Endodermal cell (in vitro differentiated cells): ENCODE measurements around the gene NAPEPLD. TPM values are rescaled to one million over a fixed set of nuclear protein-coding genes. Genes with fewer than 3 reads are reported as not detected.
"Not testable (repeated sequence)": the region's sequence is repeated elsewhere in the genome, so short reads cannot be mapped to it uniquely, and the experiment has no call there.

ENCODE experiments used
- DNase-seq: peaks from one replicate; pipeline ENCODE4 v3.0.0-alpha.2; 2017
- H3K27ac ChIP-seq: 2 replicates; pipeline ENCODE4 v1.5.1; 2013; ENCODE audit warnings: mild to moderate bottlenecking, low read depth, low read length, moderate library complexity
- H3K27me3 ChIP-seq: 2 replicates; pipeline ENCODE4 v1.6.1; 2013; ENCODE audit warnings: mild to moderate bottlenecking, low read length, moderate library complexity; ENCODE audit not compliant: insufficient read depth, control insufficient read depth, poor library complexity, severe bottlenecking
- H3K36me3 ChIP-seq: 2 replicates; pipeline ENCODE4 v1.7.0; 2013; ENCODE audit warnings: mild to moderate bottlenecking, low read length, moderate library complexity; ENCODE audit not compliant: control insufficient read depth, insufficient read depth
- H3K4me1 ChIP-seq: one replicate; pipeline ENCODE4 v1.7.0; 2013; ENCODE audit warnings: low read length; ENCODE audit not compliant: control insufficient read depth, insufficient read depth
- H3K4me3 ChIP-seq: 2 replicates; pipeline ENCODE4 v1.5.1; 2013; ENCODE audit warnings: mild to moderate bottlenecking, low read length, moderate library complexity
- H3K9ac ChIP-seq: 2 replicates; pipeline ENCODE4 v1.6.1; 2013; ENCODE audit warnings: mild to moderate bottlenecking, low read length, moderate library complexity; ENCODE audit not compliant: poor library complexity, severe bottlenecking; ENCODE audit errors: extremely low read depth
- H3K9me3 ChIP-seq: 2 replicates; pipeline ENCODE4 v1.6.1; 2013; ENCODE audit warnings: mild to moderate bottlenecking, low read length, moderate library complexity; ENCODE audit not compliant: control insufficient read depth
- H3K27ac Mint-ChIP-seq: 2 replicates; pipeline ENCODE4 v1.8.0; 2020; ENCODE audit warnings: mixed read lengths
- H3K27me3 Mint-ChIP-seq: 2 replicates; pipeline ENCODE4 v1.8.0; 2021; ENCODE audit warnings: mild to moderate bottlenecking, mixed read lengths; ENCODE audit not compliant: insufficient read depth
- H3K36me3 Mint-ChIP-seq: 2 replicates; pipeline ENCODE4 v1.8.0; 2020; ENCODE audit warnings: low read depth, mixed read lengths
- H3K4me1 Mint-ChIP-seq: 2 replicates; pipeline ENCODE4 v1.8.0; 2020; ENCODE audit warnings: mixed read lengths
- H3K4me3 Mint-ChIP-seq: 2 replicates; pipeline ENCODE4 v1.8.0; 2020; ENCODE audit warnings: mild to moderate bottlenecking, moderate library complexity, mixed read lengths
- H3K9me3 Mint-ChIP-seq: 2 replicates; pipeline ENCODE4 v1.8.0; 2020; ENCODE audit warnings: mild to moderate bottlenecking, mixed read lengths
- CTCF ChIP-seq: fragments of 200-600 bp; sonication (generic); conservative IDR thresholded peaks from 2 replicates; pipeline ENCODE4 v1.5.0; 2021; ENCODE audit warnings: antibody characterized with exemption, mild to moderate bottlenecking
- WGBS, 2 experiments: methylation state at CpG; one replicate each; pipeline versions ENCODE4 v1.1.5 to v1.1.7; 2013; ENCODE audit warnings: missing lambda C conversion rate in 2 of 2, mixed read lengths in 1 of 2; ENCODE audit not compliant: insufficient coverage in 1 of 2, insufficient read length in 1 of 2; 5-methylcytosine and 5-hydroxymethylcytosine counted together
- total RNA-seq, 2 donors: library from RNA; stranded (reverse); fragmentation: NEBNext Ultra II Directional in 1 of 2; extraction: Animal tissue kit (Norgen Biotek cat#: 25700) in 1 of 2; gene quantifications; 2 replicates in 1 of 2; 3 replicates in 1 of 2; pipeline ENCODE4 v1.2.1, GENCODE V29; 2021

Gene NAPEPLD
- total RNA-seq, 2 donors from 2014 or later: 13.2 to 14.1 TPM

DNA sequence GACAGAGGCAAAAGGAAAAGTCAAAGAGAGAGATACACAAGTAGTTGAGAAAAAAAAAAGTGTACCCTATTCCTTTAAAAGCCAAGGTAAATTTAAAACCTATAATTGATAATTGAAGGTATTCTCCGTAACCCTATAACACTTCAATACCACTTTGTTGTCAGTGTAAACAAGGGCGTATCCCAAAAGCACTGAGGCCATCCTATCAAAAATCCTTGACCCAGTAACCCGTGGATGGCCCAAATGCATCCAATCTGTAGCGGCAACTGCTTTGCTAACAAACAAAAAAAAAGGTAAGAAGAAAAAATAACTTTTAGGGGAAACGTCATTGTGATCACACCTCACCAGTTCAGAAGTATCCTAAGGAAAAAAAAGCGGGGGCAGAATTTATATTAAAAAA lies 5.1 kb upstream of the NAPEPLD start:
- H3K4me3 ChIP-seq: no peak overlapping the region
- TF ChIP-seq CTCF: no peak
- no peak overlapping the region for H3K27ac Mint-ChIP-seq
- H3K27ac ChIP-seq: no peak overlapping the region
- H3K36me3 ChIP-seq: no peaks in the 10 kb centered on the region
- WGBS, 2 experiments: 90 to 92% methylated on average over 3 to 6 of the region's 6 CpGs
- H3K27me3 Mint-ChIP-seq: no peaks in the 10 kb centered on the region
- H3K9me3 ChIP-seq: no peaks in the 10 kb centered on the region
- H3K4me3 Mint-ChIP-seq: no peak overlapping the region
- peaks cover 28% of the 10 kb centered on the region for H3K4me1 Mint-ChIP-seq
- no peak for DNase-seq
- H3K27me3 ChIP-seq: no peaks in the 10 kb centered on the region
- H3K4me1 ChIP-seq: peaks cover 4% of the 10 kb centered on the region
- H3K36me3 Mint-ChIP-seq: peaks cover 2% of the 10 kb centered on the region
- H3K9me3 Mint-ChIP-seq: no peaks in the 10 kb centered on the region
- no peak overlapping the region for H3K9ac ChIP-seq

GRCh38 chr7:103152744-103153617 lies 4.1 kb upstream of the NAPEPLD start:
- H3K4me1 ChIP-seq, H3K27me3 ChIP-seq, H3K9me3 ChIP-seq, H3K27me3 Mint-ChIP-seq, H3K9ac ChIP-seq, H3K27ac ChIP-seq, H3K27ac Mint-ChIP-seq, H3K36me3 ChIP-seq, H3K9me3 Mint-ChIP-seq, H3K4me3 ChIP-seq, H3K4me3 Mint-ChIP-seq, DNase-seq, H3K36me3 Mint-ChIP-seq: not testable (repeated sequence)
- 96% methylated on average over 5 to 23 of the region's 23 CpGs for WGBS, 2 experiments
- H3K4me1 Mint-ChIP-seq: peaks cover 28% of the 10 kb centered on the region

GRCh38 chr7:103151993-103152676 lies 3.2 kb upstream of the NAPEPLD start:
- not testable (repeated sequence) for H3K4me1 ChIP-seq, H3K27me3 ChIP-seq, H3K9ac ChIP-seq, H3K36me3 Mint-ChIP-seq, H3K9me3 Mint-ChIP-seq, DNase-seq, H3K27ac ChIP-seq, H3K9me3 ChIP-seq, H3K36me3 ChIP-seq, H3K27ac Mint-ChIP-seq, H3K27me3 Mint-ChIP-seq, H3K4me3 Mint-ChIP-seq, H3K4me3 ChIP-seq
- peaks cover 32% of the 10 kb centered on the region for H3K4me1 Mint-ChIP-seq
- WGBS, 2 experiments: 90 to 95% methylated on average over 8 of the region's 8 CpGs

DNA sequence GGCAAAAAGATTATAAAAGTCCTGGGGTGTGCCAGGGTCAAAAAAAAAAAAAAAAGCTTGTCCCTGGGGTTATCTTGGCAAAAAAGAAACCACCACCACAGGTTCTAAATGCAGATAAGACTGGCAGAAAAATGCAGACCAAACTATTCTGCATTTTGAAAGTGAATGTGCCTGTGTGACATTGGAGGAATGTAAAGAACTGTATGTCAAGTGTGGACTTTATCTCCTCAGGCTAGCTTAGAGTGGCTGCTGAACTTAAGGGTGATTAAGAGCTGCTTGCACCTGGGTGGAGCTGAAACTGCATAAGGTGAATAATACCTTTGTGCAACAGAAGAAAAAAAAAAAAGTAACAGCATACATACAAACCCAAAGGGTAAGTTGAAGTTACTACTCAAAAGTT lies 1.3 kb upstream of the NAPEPLD start:
- Mint-ChIP-seq H3K27ac (peak overlapping the region; percentile 97), H3K4me1 (peaks cover 44% of the 10 kb centered on the region), H3K9me3 (no peaks in the 10 kb centered on the region), H3K27me3 (no peaks in the 10 kb centered on the region), H3K36me3 (peaks cover 2% of the 10 kb centered on the region), H3K4me3 (peak overlapping the region; percentile 90)
- no peaks in the 10 kb centered on the region for H3K9me3 ChIP-seq
- no peak for TF ChIP-seq CTCF
- no peaks in the 10 kb centered on the region for H3K27me3 ChIP-seq
- H3K27ac ChIP-seq: no peak overlapping the region
- H3K36me3 ChIP-seq: no peaks in the 10 kb centered on the region
- peak overlapping the region; percentile 98 for H3K4me3 ChIP-seq
- H3K4me1 ChIP-seq: peaks cover 4% of the 10 kb centered on the region
- no peak for DNase-seq
- no peak overlapping the region for H3K9ac ChIP-seq
